Astrocyte of the cerebellum (primary cell): ENCODE results near the gene IFNE.

Experiments used
- DNase-seq: peaks from one replicate; pipeline ENCODE4 v3.0.0-alpha.2; 2011; ENCODE audit warnings: low read depth
- H3K4me3 ChIP-seq: 2 replicates; pipeline ENCODE4 v1.5.1; 2011; ENCODE audit warnings: mild to moderate bottlenecking, low read depth, low read length, moderate library complexity
- in situ Hi-C: cut with HindIII; loops from 2 replicates; pipeline ENCODE4 v1.10.0; 2017; ENCODE audit warnings: low sequenced_read_pairs
- TF ChIP-seq, protein P1 (sequence below): IDR thresholded peaks from 2 replicates; pipeline ENCODE4 v1.5.1; 2012; ENCODE audit warnings: low read length, low read depth, moderate library complexity, mild to moderate bottlenecking; ENCODE audit errors: missing control alignments

The IFNE gene, protein sequence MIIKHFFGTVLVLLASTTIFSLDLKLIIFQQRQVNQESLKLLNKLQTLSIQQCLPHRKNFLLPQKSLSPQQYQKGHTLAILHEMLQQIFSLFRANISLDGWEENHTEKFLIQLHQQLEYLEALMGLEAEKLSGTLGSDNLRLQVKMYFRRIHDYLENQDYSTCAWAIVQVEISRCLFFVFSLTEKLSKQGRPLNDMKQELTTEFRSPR

DNA sequence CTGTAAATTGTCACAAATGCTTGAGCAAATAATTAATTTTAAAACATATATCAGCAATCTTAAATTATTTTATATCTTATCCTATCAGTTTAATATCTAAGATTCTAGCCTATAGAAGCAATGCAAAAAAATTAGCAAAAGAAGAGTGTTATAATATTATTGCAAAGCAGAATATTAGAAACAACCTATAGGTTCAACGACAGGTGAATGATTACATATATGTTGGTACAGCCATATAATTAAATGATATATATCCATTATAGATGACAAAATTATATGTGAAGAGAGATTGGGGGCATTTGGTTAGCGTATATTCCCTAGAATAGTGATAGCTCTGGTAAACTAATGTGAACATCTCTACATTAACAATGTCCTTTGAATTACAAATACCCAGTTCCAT lies at the start of gene IFNE:
IFNE (minus strand) TSS at position 101 of the 400 bp plus-strand sequence. CDS start 619 bp downstream, outside the sequence.
- TF ChIP-seq, protein P1, sequence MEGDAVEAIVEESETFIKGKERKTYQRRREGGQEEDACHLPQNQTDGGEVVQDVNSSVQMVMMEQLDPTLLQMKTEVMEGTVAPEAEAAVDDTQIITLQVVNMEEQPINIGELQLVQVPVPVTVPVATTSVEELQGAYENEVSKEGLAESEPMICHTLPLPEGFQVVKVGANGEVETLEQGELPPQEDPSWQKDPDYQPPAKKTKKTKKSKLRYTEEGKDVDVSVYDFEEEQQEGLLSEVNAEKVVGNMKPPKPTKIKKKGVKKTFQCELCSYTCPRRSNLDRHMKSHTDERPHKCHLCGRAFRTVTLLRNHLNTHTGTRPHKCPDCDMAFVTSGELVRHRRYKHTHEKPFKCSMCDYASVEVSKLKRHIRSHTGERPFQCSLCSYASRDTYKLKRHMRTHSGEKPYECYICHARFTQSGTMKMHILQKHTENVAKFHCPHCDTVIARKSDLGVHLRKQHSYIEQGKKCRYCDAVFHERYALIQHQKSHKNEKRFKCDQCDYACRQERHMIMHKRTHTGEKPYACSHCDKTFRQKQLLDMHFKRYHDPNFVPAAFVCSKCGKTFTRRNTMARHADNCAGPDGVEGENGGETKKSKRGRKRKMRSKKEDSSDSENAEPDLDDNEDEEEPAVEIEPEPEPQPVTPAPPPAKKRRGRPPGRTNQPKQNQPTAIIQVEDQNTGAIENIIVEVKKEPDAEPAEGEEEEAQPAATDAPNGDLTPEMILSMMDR = no peak
- in situ Hi-C loops = no loop called here
- no peak for DNase-seq
- no peak within 1 kb of the TSS for H3K4me3 ChIP-seq

DNA sequence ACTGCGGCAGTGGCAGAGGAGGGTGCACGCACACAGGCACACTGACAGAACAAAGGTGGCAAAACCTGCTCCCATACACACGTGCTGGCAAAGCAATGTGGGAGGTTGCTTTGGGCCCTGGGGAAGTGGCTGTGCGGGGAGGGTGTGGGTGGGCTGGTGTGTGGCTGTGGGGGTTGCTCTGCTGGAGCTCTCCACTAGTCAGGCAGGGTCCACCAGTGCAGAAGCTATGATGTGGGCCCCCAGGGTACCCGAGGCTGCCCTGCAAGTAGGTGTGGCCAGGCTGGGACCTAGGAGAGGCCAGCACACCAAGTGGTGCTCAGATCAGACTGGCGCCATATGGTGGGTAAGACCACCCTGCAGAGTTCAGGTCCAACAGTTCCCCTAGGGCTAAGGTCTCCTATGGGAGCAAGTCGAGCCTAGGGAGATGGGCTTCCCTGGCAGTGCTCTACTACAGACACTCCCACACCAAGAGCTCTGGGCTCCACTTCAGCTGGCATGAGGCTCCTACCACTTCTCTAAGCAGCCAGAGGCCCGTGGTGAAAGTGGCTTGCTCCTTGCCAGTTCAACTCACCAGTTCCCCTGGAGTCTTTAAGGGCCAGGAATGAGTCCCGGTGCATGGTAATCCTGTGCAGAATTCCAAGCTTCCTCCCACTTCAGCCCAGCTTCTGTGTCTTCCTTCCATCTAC lies 46.2 kb upstream of the IFNE start:
- in situ Hi-C loops = no loop called here
- TF ChIP-seq, protein P1 = no peak
- no peak overlapping the region for H3K4me3 ChIP-seq
- no peak for DNase-seq

DNA sequence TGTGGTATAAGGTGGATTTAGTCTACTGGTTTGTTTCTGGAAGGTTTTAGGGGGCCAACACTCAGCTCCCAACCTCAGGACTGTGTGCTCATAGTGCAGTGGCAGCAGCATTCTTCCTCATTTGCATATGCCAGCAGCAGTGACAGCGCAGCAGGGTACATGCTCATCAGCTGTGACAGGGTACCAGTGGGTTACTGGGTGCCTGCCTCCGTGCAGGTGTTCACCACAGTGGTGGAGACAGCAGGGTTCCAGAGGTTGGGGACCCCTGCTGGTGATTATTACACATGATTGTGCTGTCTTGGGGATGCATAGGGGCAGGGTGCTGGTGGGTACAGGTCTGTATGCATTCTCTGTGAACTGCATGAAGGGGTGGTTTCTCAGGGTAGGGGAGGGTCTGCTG lies 45.5 kb upstream of the IFNE start:
- no peak overlapping the region for H3K4me3 ChIP-seq
- in situ Hi-C loops = no loop called here
- TF ChIP-seq, protein P1 = no peak
- no peak for DNase-seq

DNA sequence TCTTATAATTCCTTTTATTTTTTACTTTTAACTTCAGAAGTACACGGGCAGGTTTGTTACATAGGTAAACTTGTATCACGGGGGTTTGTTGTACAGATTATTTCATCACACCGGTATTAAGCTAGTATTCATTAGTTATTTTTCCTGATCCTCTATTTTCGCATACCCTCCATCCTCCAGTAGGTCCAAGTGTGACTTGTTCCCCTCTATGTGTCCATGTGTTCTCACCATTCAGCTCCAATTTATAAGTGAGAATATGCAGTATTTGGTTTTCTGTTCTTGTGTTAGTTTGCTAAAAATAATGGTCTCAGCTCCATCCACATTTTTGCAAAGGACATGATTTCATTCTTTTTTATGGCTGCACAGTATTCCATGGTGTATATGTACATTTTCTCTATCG lies 43.1 kb upstream of the IFNE start:
- no peak for DNase-seq
- in situ Hi-C loops = no loop called here
- H3K4me3 ChIP-seq = no peak overlapping the region
- TF ChIP-seq, protein P1 = no peak

DNA sequence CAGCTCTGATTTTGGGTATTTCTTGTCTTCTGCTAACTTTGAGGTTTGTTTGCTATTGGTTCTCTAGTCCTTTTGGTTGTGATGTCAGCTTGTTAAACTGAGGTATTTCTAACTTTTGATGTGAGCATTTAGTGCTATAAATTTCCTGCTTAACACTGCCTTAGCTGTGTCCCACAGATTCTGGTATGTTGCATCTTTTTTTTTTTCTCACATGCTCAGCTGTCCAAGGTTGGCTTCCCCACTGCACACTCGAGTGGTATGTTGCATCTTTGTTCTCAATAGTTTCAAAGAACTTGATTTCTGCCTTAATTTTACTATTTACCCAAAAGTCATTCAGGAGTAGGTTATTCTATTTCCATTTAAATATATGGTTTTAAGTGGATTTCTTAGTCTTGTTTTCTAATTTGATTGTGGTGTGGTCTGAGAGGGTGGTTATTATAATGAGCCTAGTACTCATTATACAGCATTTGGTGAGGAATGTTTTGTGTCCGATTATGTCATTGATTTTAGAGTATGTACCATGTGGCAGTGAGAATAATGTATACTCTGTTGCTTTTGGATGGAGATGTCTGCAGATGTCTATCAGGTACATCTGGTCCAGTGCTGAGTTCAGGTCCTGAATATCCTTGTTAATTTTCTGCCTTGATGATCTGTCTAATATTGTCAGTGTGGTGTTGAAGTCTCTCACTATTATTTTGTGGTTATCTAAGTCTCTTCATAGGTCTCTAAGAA lies 42.2 kb upstream of the IFNE start:
- H3K4me3 ChIP-seq = no peak overlapping the region
- TF ChIP-seq, protein P1 = no peak
- in situ Hi-C loops = no loop called here
- DNase-seq = no peak

DNA sequence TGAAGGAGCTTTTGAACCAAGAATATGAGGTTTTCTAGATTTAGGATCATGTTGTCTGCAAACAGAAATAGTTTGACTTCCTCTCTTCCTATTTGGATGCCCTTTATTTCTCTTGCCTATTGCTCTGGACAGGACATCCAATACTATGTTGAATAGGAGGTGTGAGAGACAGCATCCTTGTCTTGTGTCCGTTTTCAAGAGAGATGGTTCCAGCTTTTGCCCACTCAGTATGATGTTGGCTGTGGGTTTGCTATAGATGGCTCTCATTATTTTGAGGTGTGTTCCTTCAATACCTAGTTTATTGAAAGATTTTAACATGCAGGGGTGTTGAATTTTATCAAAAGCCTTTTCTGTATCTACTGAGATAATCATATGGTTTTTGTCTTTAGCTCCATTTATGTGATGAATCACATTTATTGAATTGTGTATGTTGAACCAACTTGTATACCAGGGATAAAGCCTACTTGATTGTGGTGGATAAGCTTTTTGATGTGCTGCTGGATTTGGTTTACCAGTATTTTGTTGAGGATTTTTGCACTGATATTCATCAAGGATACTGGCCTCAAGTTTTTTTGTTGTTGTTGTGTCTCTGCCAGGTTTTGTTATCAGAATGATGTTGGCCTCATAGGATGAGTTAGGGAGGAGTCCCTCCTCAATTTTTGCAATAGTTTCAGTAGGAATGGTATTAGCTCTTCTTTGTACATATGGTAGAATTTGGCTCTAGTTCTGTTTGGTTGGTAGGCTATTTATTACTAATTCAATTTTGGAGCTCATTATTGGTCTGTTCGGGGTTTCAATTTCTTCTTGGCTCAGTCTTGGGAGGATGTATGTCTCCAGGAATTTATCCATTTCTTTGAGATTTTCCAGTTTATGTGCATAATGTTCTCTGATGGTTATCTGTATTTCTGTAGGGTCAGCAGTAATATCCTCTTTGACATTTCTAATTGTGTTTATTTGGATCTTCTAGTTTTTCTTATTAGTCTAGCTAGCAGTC lies 41.2 kb upstream of the IFNE start:
- no peak overlapping the region for H3K4me3 ChIP-seq
- no peak for DNase-seq
- TF ChIP-seq, protein P1 = no peak
- in situ Hi-C loops = no loop called here
